GM18951 (cell line): Measurements from ENCODE around the gene BBX.
"Not testable (repeated sequence)": the region's sequence is repeated elsewhere in the genome, so short reads cannot be mapped to it uniquely, and the experiment has no call there.

Source experiments
- POLR2A ChIP-seq: IDR thresholded peaks from 4 replicates; pipeline ENCODE4 v1.6.1; 2011; ENCODE audit warnings: mild to moderate bottlenecking; ENCODE audit not compliant: insufficient read length, insufficient read depth; ENCODE audit errors: extremely low read depth
- in situ Hi-C: fragments of 300-500 bp; cut with MboI; formaldehyde crosslinking; loops from one replicate; pipeline ENCODE4 v1.12.0; 2022; ENCODE audit warnings: low sequenced_read_pairs, mixed read lengths, inconsistent platforms; ENCODE audit not compliant: unreplicated experiment

BBX gene

GRCh38 chr3:107824822-107825371, 302.1 kb downstream of the BBX start:
- no peak for TF ChIP-seq POLR2A
- in situ Hi-C loops, result no loop called here

GRCh38 chr3:107825556-107825955, 302.8 kb downstream of the BBX start:
- in situ Hi-C loops, result no loop called here
- TF ChIP-seq POLR2A, result no peak

- no peak for TF ChIP-seq POLR2A
- in situ Hi-C loops, result no loop called here
These were observed 304.0 kb downstream of the BBX start for GRCh38 chr3:107826727-107827126.

GRCh38 chr3:107829185-107829584, 306.4 kb downstream of the BBX start:
- in situ Hi-C loops, result no loop called here
- no peak for TF ChIP-seq POLR2A

GRCh38 chr3:107831590-107831989, 308.8 kb downstream of the BBX start:
- no peak for TF ChIP-seq POLR2A
- in situ Hi-C loops, result no loop called here

GRCh38 chr3:107833043-107833442, 310.3 kb downstream of the BBX start:
- in situ Hi-C loops, result no loop called here
- no peak for TF ChIP-seq POLR2A

- in situ Hi-C loops, result no loop called here
- TF ChIP-seq POLR2A, result no peak
These were observed 311.1 kb downstream of the BBX start for GRCh38 chr3:107833722-107834416.

GRCh38 chr3:107835001-107835400, 312.2 kb downstream of the BBX start:
- in situ Hi-C loops, result not testable (repeated sequence)

GRCh38 chr3:107837895-107838612, 315.3 kb downstream of the BBX start:
- in situ Hi-C loops, result no loop called here
- no peak for TF ChIP-seq POLR2A

- in situ Hi-C loops, result no loop called here
These were observed 319.1 kb downstream of the BBX start for GRCh38 chr3:107841831-107842230.

GRCh38 chr3:107842940-107843339, 320.2 kb downstream of the BBX start:
- no peak for TF ChIP-seq POLR2A
- in situ Hi-C loops, result no loop called here

More at GRCh38 chr3:107841831-107842230, 319.1 kb downstream of the BBX start:
- no peak for TF ChIP-seq POLR2A

GRCh38 chr3:107845380-107846278, 322.9 kb downstream of the BBX start:
- in situ Hi-C loops, result no loop called here
- TF ChIP-seq POLR2A, result no peak

GRCh38 chr3:107846279-107846852, 323.6 kb downstream of the BBX start:
- in situ Hi-C loops, result no loop called here
- TF ChIP-seq POLR2A, result no peak
